BLaER1 treated with 17β-estradiol and CSF1 and Interleukin-3, amounts not matched to agents 10 nM and 100 nM (cell line): ENCODE results near the gene SLC1A6.
"Not testable (repeated sequence)": the region's sequence is repeated elsewhere in the genome, so short reads cannot be mapped to it uniquely, and the experiment has no call there.

Source experiments
- H3K27ac ChIP-seq, 11 experiments: shearing (Covaris generic); formaldehyde crosslinking; 2 replicates each; pipeline ENCODE4 v1.8.1; 2022
- H3K27me3 ChIP-seq, 11 experiments: shearing (Covaris generic); formaldehyde crosslinking; 2 replicates each; pipeline ENCODE4 v1.8.1; 2022
- H3K36me3 ChIP-seq, 11 experiments: shearing (Covaris generic); formaldehyde crosslinking; 2 replicates each; pipeline ENCODE4 v1.8.1; 2022
- H3K4me1 ChIP-seq, 10 experiments: shearing (Covaris generic); formaldehyde crosslinking; 2 replicates each; pipeline ENCODE4 v1.8.1; 2022
- H3K4me2 ChIP-seq, 11 experiments: shearing (Covaris generic); formaldehyde crosslinking; 2 replicates each; pipeline ENCODE4 v1.8.1; 2022
- H3K4me3 ChIP-seq, 10 experiments: shearing (Covaris generic); formaldehyde crosslinking; 2 replicates each; pipeline ENCODE4 v1.8.1; 2022
- H3K9ac ChIP-seq, 11 experiments: shearing (Covaris generic); formaldehyde crosslinking; 2 replicates each; pipeline ENCODE4 v1.8.1; 2022
- H3K9me3 ChIP-seq, 11 experiments: shearing (Covaris generic); formaldehyde crosslinking; replicated peaks in 1 of 11; 2 replicates each; pipeline ENCODE4 v1.8.1; 2022
- H4K20me1 ChIP-seq, 11 experiments: shearing (Covaris generic); formaldehyde crosslinking; 2 replicates each; pipeline ENCODE4 v1.8.1; 2022
- Cebpa-rat ChIP-seq, 11 experiments: shearing (Covaris generic); IDR thresholded peaks; 2 replicates each; pipeline ENCODE4 v1.8.1; 2022

Gene SLC1A6

DNA sequence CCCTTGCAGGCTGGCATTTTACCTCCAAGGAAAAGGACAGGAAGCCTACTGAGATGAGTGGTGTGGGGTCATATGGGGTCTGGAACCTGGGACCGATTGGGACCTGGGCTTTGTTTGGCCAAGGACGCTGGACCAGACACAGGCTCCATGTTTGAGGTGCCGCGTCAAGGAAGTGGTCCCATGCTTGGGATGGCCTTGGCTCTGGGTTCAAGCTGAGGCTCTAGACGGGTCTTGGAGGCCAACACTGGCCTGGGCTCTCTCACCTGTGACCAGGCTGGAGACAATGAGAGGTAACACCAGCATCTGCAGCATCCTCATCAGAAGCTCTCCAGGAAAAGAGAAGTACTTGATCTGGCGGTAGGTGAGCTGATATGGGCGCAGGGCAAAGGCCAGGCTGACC lies 8.2 kb downstream of the SLC1A6 start:
- Histone ChIP-seq H3K9ac (no peak overlapping the region), H3K27ac (no peak overlapping the region), H3K4me1 (peaks cover 0 to 18% (median 12%) of the 10 kb centered on the region in 10 experiments; a peak in 15 of 20 replicates), H3K27me3 (no peaks in the 10 kb centered on the region), H3K4me3 (no peak overlapping the region), H3K4me2 (no peak overlapping the region), H3K36me3 (no peaks in the 10 kb centered on the region), H3K9me3 (peaks cover 0 to 10% (median 0%) of the 10 kb centered on the region in 11 experiments; a peak in 1 of 22 replicates), H4K20me1 (no peaks in the 10 kb centered on the region)
- TF ChIP-seq Cebpa-rat (IDR thresholded peaks at IDR 0.05), result no peak

GRCh38 chr19:14968247-14968646 lies 11.4 kb downstream of the SLC1A6 start:
- Histone ChIP-seq H3K4me3 (no peak overlapping the region), H3K4me2 (no peak overlapping the region), H3K27ac (no peak overlapping the region), H3K4me1 (peaks cover 0 to 7% (median 4%) of the 10 kb centered on the region in 10 experiments; a peak in 13 of 20 replicates), H3K36me3 (no peaks in the 10 kb centered on the region), H3K9me3 (peaks cover 0 to 10% (median 0%) of the 10 kb centered on the region in 11 experiments; a peak in 3 of 22 replicates), H4K20me1 (no peaks in the 10 kb centered on the region), H3K9ac (no peak overlapping the region), H3K27me3 (no peaks in the 10 kb centered on the region)
- TF ChIP-seq Cebpa-rat (IDR thresholded peaks at IDR 0.05), result no peak

GRCh38 chr19:14961956-14962685 lies 17.5 kb downstream of the SLC1A6 start:
- Histone ChIP-seq H3K9me3 (peaks cover 49 to 62% (median 57%) of the 10 kb centered on the region in 11 experiments), H3K36me3 (peaks cover 0 to 5% (median 0%) of the 10 kb centered on the region in 11 experiments; a peak in 1 of 22 replicates)

DNA sequence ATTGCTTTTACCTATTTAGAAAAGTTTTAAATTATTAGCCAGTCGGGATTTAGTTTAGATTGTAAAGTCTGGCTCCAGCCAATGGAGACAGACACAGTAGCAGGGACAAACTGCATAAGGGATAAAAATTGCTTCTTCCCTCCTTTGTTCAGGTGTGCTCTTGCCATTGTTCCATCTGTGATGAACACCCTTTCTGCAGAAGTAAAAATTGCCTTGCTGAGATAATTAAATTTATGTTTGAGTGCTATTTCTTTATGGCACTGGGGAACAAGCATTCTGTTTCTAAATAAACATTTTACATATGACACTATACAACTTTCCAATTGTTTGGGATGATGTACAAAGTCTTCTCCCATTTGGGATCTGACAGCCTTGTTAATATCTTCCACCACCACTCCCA lies 20.4 kb downstream of the SLC1A6 start:
- H3K9ac ChIP-seq, result no peak overlapping the region
- no peak overlapping the region for H3K4me3 ChIP-seq
- H4K20me1 ChIP-seq, result no peaks in the 10 kb centered on the region
- H3K27me3 ChIP-seq, result no peaks in the 10 kb centered on the region
- H3K4me1 ChIP-seq, result no peaks in the 10 kb centered on the region
- H3K9me3 ChIP-seq, result peaks cover 55 to 69% (median 60%) of the 10 kb centered on the region in 11 experiments
- no peak overlapping the region for H3K4me2 ChIP-seq
- no peak overlapping the region for H3K27ac ChIP-seq
- no peak for TF ChIP-seq Cebpa-rat (IDR thresholded peaks at IDR 0.05)
- peaks cover 0 to 5% (median 0%) of the 10 kb centered on the region in 11 experiments; a peak in 1 of 22 replicates for H3K36me3 ChIP-seq

More at GRCh38 chr19:14961956-14962685, 17.5 kb downstream of the SLC1A6 start:
- no peak overlapping the region for H3K27ac ChIP-seq
- no peak for TF ChIP-seq Cebpa-rat (IDR thresholded peaks at IDR 0.05)
- H3K4me1 ChIP-seq, result no peaks in the 10 kb centered on the region
- no peak overlapping the region for H3K4me2 ChIP-seq
- H3K4me3 ChIP-seq, result no peak overlapping the region
- no peaks in the 10 kb centered on the region for H4K20me1 ChIP-seq
- no peak overlapping the region for H3K9ac ChIP-seq
- no peaks in the 10 kb centered on the region for H3K27me3 ChIP-seq

GRCh38 chr19:14957464-14957863 lies 22.2 kb downstream of the SLC1A6 start:
- no peaks in the 10 kb centered on the region for H3K27me3 ChIP-seq
- TF ChIP-seq Cebpa-rat (IDR thresholded peaks at IDR 0.05), result no peak
- H4K20me1 ChIP-seq, result no peaks in the 10 kb centered on the region

DNA sequence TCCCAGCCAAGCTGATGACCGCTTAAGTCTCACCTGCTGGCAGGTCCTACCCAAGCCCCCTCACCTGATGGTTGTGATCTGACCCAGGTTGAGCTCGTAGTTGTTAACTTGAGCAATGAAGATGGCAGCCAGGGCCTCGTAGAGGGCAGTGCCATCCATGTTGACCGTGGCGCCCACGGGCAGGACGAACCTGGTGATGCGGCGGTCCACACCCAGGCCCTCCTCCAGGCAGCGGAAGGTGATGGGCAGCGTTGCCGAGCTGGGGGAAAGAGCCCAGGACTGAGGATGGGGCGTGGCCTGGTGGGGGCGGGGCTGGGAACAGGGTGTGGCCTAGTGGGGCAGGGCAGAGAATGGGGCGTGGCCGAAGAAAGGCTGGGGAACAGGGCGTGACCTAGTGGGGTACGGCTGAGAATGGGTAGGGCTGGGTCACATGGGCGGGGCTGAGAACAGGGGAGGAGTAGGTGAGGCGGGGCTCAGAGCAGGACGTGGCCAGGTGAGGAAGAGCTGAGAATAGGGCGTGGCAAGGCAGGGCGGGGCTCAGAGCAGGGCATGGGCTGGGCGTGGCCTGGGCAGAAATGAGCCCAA lies 25.5 kb downstream of the SLC1A6 start:
- Histone ChIP-seq H3K27ac (no peak overlapping the region), H4K20me1 (no peaks in the 10 kb centered on the region), H3K4me2 (no peak overlapping the region), H3K9me3 (peaks cover 17 to 33% (median 28%) of the 10 kb centered on the region in 11 experiments), H3K4me1 (peaks cover 0 to 7% (median 2%) of the 10 kb centered on the region in 10 experiments; a peak in 7 of 20 replicates), H3K4me3 (no peak overlapping the region), H3K9ac (no peak overlapping the region), H3K27me3 (no peaks in the 10 kb centered on the region), H3K36me3 (peaks cover 0 to 5% (median 0%) of the 10 kb centered on the region in 11 experiments; a peak in 1 of 22 replicates)
- no peak for TF ChIP-seq Cebpa-rat (IDR thresholded peaks at IDR 0.05)

More at GRCh38 chr19:14957464-14957863, 22.2 kb downstream of the SLC1A6 start:
- H3K27ac ChIP-seq, result no peak overlapping the region
- peaks cover 0 to 5% (median 0%) of the 10 kb centered on the region in 11 experiments; a peak in 1 of 22 replicates for H3K36me3 ChIP-seq
- H3K9me3 ChIP-seq, result peaks cover 49 to 63% (median 56%) of the 10 kb centered on the region in 11 experiments
- H3K4me2 ChIP-seq, result no peak overlapping the region
- no peak overlapping the region for H3K4me3 ChIP-seq
- H3K9ac ChIP-seq, result no peak overlapping the region
- no peaks in the 10 kb centered on the region for H3K4me1 ChIP-seq

DNA sequence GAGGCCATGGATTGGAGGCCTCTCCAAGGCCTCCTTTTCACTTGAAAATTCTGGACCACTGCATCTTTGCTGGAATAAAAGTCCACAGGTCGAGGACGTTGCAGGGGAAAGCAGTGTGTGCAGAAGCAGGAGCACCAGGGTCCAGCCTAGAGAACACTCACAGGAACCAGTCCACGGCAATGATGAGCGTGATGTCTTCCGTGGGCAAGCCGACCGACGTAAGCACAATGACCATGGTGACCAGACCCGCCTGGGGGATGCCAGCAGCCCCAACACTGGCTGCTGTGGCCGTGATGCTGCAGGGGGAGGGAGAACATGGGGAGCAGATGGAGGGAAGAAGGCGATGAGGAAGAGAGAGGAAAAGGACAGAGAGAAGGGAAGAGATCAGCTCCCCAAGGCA lies 26.9 kb downstream of the SLC1A6 start:
- Histone ChIP-seq H4K20me1 (no peaks in the 10 kb centered on the region), H3K4me1 (peaks cover 0 to 7% (median 2%) of the 10 kb centered on the region in 10 experiments; a peak in 7 of 20 replicates), H3K4me2 (no peak overlapping the region), H3K9me3 (peaks cover 3 to 19% (median 14%) of the 10 kb centered on the region in 11 experiments; a peak in 21 of 22 replicates), H3K9ac (no peak overlapping the region), H3K27ac (no peak overlapping the region), H3K4me3 (no peak overlapping the region), H3K36me3 (no peaks in the 10 kb centered on the region), H3K27me3 (no peaks in the 10 kb centered on the region)
- no peak for TF ChIP-seq Cebpa-rat (IDR thresholded peaks at IDR 0.05)

GRCh38 chr19:14950421-14950820 lies 29.2 kb downstream of the SLC1A6 start:
- H3K4me1 ChIP-seq, result peaks cover 0 to 7% (median 2%) of the 10 kb centered on the region in 10 experiments; a peak in 7 of 20 replicates
- TF ChIP-seq Cebpa-rat (IDR thresholded peaks at IDR 0.05), result no peak
- H3K27me3 ChIP-seq, result no peaks in the 10 kb centered on the region
- no peak overlapping the region for H3K9ac ChIP-seq
- H3K4me2 ChIP-seq, result no peak overlapping the region
- no peaks in the 10 kb centered on the region for H3K36me3 ChIP-seq
- no peaks in the 10 kb centered on the region for H4K20me1 ChIP-seq
- H3K4me3 ChIP-seq, result no peak overlapping the region
- peaks cover 0 to 8% (median 6%) of the 10 kb centered on the region in 11 experiments; a peak in 5 of 22 replicates for H3K9me3 ChIP-seq
- peak overlapping the region in 2 of 11 experiments; percentile 35 to 41; a peak in 3 of 22 replicates for H3K27ac ChIP-seq

- no peak for TF ChIP-seq Cebpa-rat (IDR thresholded peaks at IDR 0.05)
- peaks cover 0 to 8% (median 6%) of the 10 kb centered on the region in 11 experiments; a peak in 5 of 22 replicates for H3K9me3 ChIP-seq
- no peak overlapping the region for H3K4me3 ChIP-seq
- peak overlapping the region in 3 of 11 experiments; percentile 14 to 41 (median 35); a peak in 5 of 22 replicates for H3K27ac ChIP-seq
- no peaks in the 10 kb centered on the region for H4K20me1 ChIP-seq
- H3K4me2 ChIP-seq, result peak overlapping the region in 4 of 11 experiments; percentile 7 to 32 (median 14); a peak in 4 of 22 replicates
- no peak overlapping the region for H3K9ac ChIP-seq
- peaks cover 0 to 9% (median 4%) of the 10 kb centered on the region in 10 experiments; a peak in 17 of 20 replicates for H3K4me1 ChIP-seq
- H3K36me3 ChIP-seq, result no peaks in the 10 kb centered on the region
- H3K27me3 ChIP-seq, result no peaks in the 10 kb centered on the region
Measured at GRCh38 chr19:14949876-14950275, 29.8 kb downstream of the SLC1A6 start.

DNA sequence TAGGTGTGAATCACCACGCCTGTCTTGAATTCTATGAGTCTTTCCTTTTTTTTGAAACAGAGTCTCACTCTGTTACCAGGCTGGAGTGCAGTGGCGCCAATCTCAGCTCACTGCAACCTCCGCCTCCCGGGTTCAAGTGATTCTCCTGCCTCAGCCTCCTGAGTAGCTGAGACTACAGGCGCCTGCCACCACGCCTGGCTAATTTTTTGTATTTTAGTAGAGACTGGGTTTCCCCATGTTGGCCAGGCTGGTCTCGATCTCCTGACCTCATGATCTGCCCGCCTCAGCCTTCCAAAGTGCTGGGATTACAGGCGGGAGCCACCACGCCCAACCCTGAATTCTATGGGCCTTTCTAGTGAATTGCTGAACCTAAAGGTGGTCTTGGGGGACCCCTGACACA lies 30.3 kb downstream of the SLC1A6 start:
- Histone ChIP-seq H3K27ac (peak overlapping the region in 3 of 11 experiments; percentile 14 to 41 (median 35); a peak in 3 of 22 replicates), H3K4me2 (peak overlapping the region in 2 of 11 experiments; percentile 20 to 32; a peak in 2 of 22 replicates), H3K4me1 (peaks cover 5 to 13% (median 8%) of the 10 kb centered on the region in 10 experiments)
- not testable (repeated sequence) for H3K9me3 ChIP-seq, H4K20me1 ChIP-seq, H3K36me3 ChIP-seq, H3K9ac ChIP-seq, H3K4me3 ChIP-seq, H3K27me3 ChIP-seq
